HEK293 (cell line): Measurements from ENCODE around the gene YIPF4.

ENCODE experiments used
- CTCF ChIA-PET: fragments of 350-600 bp; formaldehyde crosslinking; extraction: SDS; loops from one replicate; lab custom pipeline; 2021; ENCODE audit warnings: antibody characterized with exemption; lab: Yijun Ruan, JAX
- POLR2A ChIA-PET: fragments of 300-600 bp; formaldehyde crosslinking; extraction: SDS; loops from one replicate; lab custom pipeline; 2020; ENCODE audit warnings: antibody characterized with exemption, inconsistent platforms; lab: Yijun Ruan, JAX
- H3K27ac ChIP-seq: fragments of 200-500 bp; sonication (Bioruptor generic); 2 replicates; pipeline ENCODE4 v1.5.1; 2014; ENCODE audit warnings: low read depth, low read length, control low read depth, inconsistent platforms; ENCODE audit errors: extremely low read depth
- H3K36me3 ChIP-seq, 2 experiments: fragments of 200-500 bp in 1 of 2; sonication (Bioruptor generic) in 1 of 2; 1 replicate in 1 of 2; 2 replicates in 1 of 2; pipeline ENCODE4 v1.5.1; 2014 to 2017; ENCODE audit warnings: inconsistent platforms in 2 of 2, low read length in 2 of 2; ENCODE audit not compliant: control insufficient read depth in 2 of 2, insufficient read depth in 1 of 2
- H3K4me1 ChIP-seq: fragments of 200-500 bp; sonication (Bioruptor generic); 2 replicates; pipeline ENCODE4 v1.5.1; 2014; ENCODE audit warnings: mild to moderate bottlenecking, low read length, inconsistent platforms; ENCODE audit not compliant: control insufficient read depth, insufficient read depth
- H3K4me3 ChIP-seq: 2 replicates; pipeline ENCODE4 v1.5.1; 2011; ENCODE audit warnings: low read depth, mild to moderate bottlenecking, control low read depth, low read length, moderate library complexity
- H3K9me3 ChIP-seq: fragments of 200-500 bp; sonication (Bioruptor generic); 2 replicates; pipeline ENCODE4 v1.5.1; 2014; ENCODE audit warnings: low read depth, low read length, inconsistent platforms; ENCODE audit not compliant: control insufficient read depth, insufficient read depth
- BCL11A ChIP-seq: fragments of 450-650 bp; formaldehyde crosslinking; IDR thresholded peaks from 2 replicates; pipeline ENCODE4 v1.5.1; 2016; ENCODE audit warnings: low read depth, missing biosample characterization, missing genetic modification characterization
- EGR2 ChIP-seq: fragments of 450-650 bp; formaldehyde crosslinking; IDR thresholded peaks from 2 replicates; pipeline ENCODE4 v1.5.1; 2016; ENCODE audit warnings: low read depth, missing biosample characterization, missing genetic modification characterization
- PRDM1 ChIP-seq: fragments of 450-650 bp; formaldehyde crosslinking; IDR thresholded peaks from 2 replicates; pipeline ENCODE4; 2016; ENCODE audit warnings: missing biosample characterization, missing genetic modification characterization
- PRDM6 ChIP-seq: fragments of 450-650 bp; formaldehyde crosslinking; IDR thresholded peaks from 2 replicates; pipeline ENCODE4 v1.5.1; 2017; ENCODE audit warnings: missing biosample characterization, missing genetic modification characterization
- TSHZ1 ChIP-seq: fragments of 450-650 bp; formaldehyde crosslinking; IDR thresholded peaks from 2 replicates; pipeline ENCODE4 v1.5.1; 2016; ENCODE audit warnings: missing biosample characterization, missing genetic modification characterization, borderline replicate concordance
- ZBTB1 ChIP-seq: fragments of 450-650 bp; formaldehyde crosslinking; IDR thresholded peaks from 2 replicates; pipeline ENCODE4 v1.5.1; 2016; ENCODE audit warnings: missing biosample characterization, missing genetic modification characterization
- ZBTB11 ChIP-seq: fragments of 450-650 bp; formaldehyde crosslinking; conservative IDR thresholded peaks from 2 replicates; pipeline ENCODE4 v1.5.1; 2016; ENCODE audit warnings: low read depth, missing biosample characterization, missing genetic modification characterization
- ZBTB20 ChIP-seq: fragments of 450-650 bp; formaldehyde crosslinking; IDR thresholded peaks from 2 replicates; pipeline ENCODE4 v1.5.1; 2016; ENCODE audit warnings: missing biosample characterization, missing genetic modification characterization
- ZBTB7A ChIP-seq: fragments of 450-650 bp; formaldehyde crosslinking; IDR thresholded peaks from 2 replicates; pipeline ENCODE4 v1.5.1; 2016; ENCODE audit warnings: low read depth, missing biosample characterization, missing genetic modification characterization
- ZNF112 ChIP-seq: fragments of 450-650 bp; formaldehyde crosslinking; IDR thresholded peaks from 2 replicates; pipeline ENCODE4 v1.5.0; 2017; ENCODE audit warnings: missing biosample characterization, missing genetic modification characterization
- ZNF155 ChIP-seq: fragments of 450-650 bp; formaldehyde crosslinking; IDR thresholded peaks from 2 replicates; pipeline ENCODE4 v1.5.1; 2016; ENCODE audit warnings: missing biosample characterization, missing genetic modification characterization
- ZNF169 ChIP-seq: fragments of 450-650 bp; formaldehyde crosslinking; IDR thresholded peaks from 2 replicates; pipeline ENCODE4 v1.5.1; 2016; ENCODE audit warnings: missing biosample characterization, missing genetic modification characterization
- ZNF174 ChIP-seq: fragments of 450-650 bp; formaldehyde crosslinking; IDR thresholded peaks from 2 replicates; pipeline ENCODE4 v1.5.0; 2017; ENCODE audit warnings: missing biosample characterization, mild to moderate bottlenecking, missing genetic modification characterization
- ZNF2 ChIP-seq: fragments of 450-650 bp; formaldehyde crosslinking; IDR thresholded peaks from 2 replicates; pipeline ENCODE4 v1.5.1; 2016; ENCODE audit warnings: missing biosample characterization, missing genetic modification characterization
- ZNF23 ChIP-seq: fragments of 450-650 bp; formaldehyde crosslinking; IDR thresholded peaks from 2 replicates; pipeline ENCODE4 v1.5.1; 2016; ENCODE audit warnings: missing biosample characterization, missing genetic modification characterization, borderline replicate concordance
- ZNF248 ChIP-seq: fragments of 450-650 bp; formaldehyde crosslinking; IDR thresholded peaks from 2 replicates; pipeline ENCODE4 v1.5.1; 2017; ENCODE audit warnings: missing biosample characterization, missing genetic modification characterization
- ZNF341 ChIP-seq: fragments of 450-650 bp; formaldehyde crosslinking; IDR thresholded peaks from 2 replicates; pipeline ENCODE4; 2016; ENCODE audit warnings: low read depth, missing biosample characterization, missing genetic modification characterization
- ZNF354C ChIP-seq: fragments of 450-650 bp; formaldehyde crosslinking; IDR thresholded peaks from 2 replicates; pipeline ENCODE4 v1.5.1; 2016; ENCODE audit warnings: missing biosample characterization, missing genetic modification characterization, low read depth, borderline replicate concordance
- ZNF366 ChIP-seq: fragments of 450-650 bp; formaldehyde crosslinking; conservative IDR thresholded peaks from 2 replicates; pipeline ENCODE4 v1.5.1; 2016; ENCODE audit warnings: missing biosample characterization, missing genetic modification characterization
- ZNF426 ChIP-seq: fragments of 450-650 bp; formaldehyde crosslinking; IDR thresholded peaks from 2 replicates; pipeline ENCODE4 v1.5.1; 2017; ENCODE audit warnings: missing biosample characterization, missing genetic modification characterization, mild to moderate bottlenecking, inconsistent platforms, moderate library complexity
- ZNF449 ChIP-seq: fragments of 450-650 bp; formaldehyde crosslinking; IDR thresholded peaks from 2 replicates; pipeline ENCODE4 v1.5.1; 2017; ENCODE audit warnings: missing biosample characterization, mild to moderate bottlenecking, missing genetic modification characterization, moderate library complexity
- ZNF514 ChIP-seq: fragments of 450-650 bp; formaldehyde crosslinking; IDR thresholded peaks from 2 replicates; pipeline ENCODE4 v1.5.1; 2016; ENCODE audit warnings: missing biosample characterization, missing genetic modification characterization
- ZNF549 ChIP-seq: fragments of 450-650 bp; IDR thresholded peaks from 2 replicates; pipeline ENCODE4 v1.5.1; 2018; ENCODE audit warnings: missing biosample characterization, missing genetic modification characterization, mild to moderate bottlenecking, inconsistent platforms, moderate library complexity
- ZNF621 ChIP-seq: fragments of 450-650 bp; formaldehyde crosslinking; IDR thresholded peaks from 2 replicates; pipeline ENCODE4 v1.5.1; 2017; ENCODE audit warnings: missing biosample characterization, missing genetic modification characterization
- ZNF707 ChIP-seq: fragments of 450-650 bp; formaldehyde crosslinking; IDR thresholded peaks from 2 replicates; pipeline ENCODE4 v1.5.1; 2016; ENCODE audit warnings: missing biosample characterization, missing genetic modification characterization
- ZNF768 ChIP-seq: fragments of 450-650 bp; formaldehyde crosslinking; IDR thresholded peaks from 2 replicates; pipeline ENCODE4 v1.5.1; 2018; ENCODE audit warnings: missing biosample characterization, mild to moderate bottlenecking, missing genetic modification characterization
- ZNF791 ChIP-seq: fragments of 450-650 bp; formaldehyde crosslinking; IDR thresholded peaks from 2 replicates; pipeline ENCODE4 v1.5.1; 2016; ENCODE audit warnings: missing biosample characterization, missing genetic modification characterization
- ZSCAN16 ChIP-seq: fragments of 450-650 bp; formaldehyde crosslinking; IDR thresholded peaks from 2 replicates; pipeline ENCODE4 v1.5.1; 2016; ENCODE audit warnings: missing biosample characterization, missing genetic modification characterization
- ZXDB ChIP-seq: fragments of 450-650 bp; formaldehyde crosslinking; IDR thresholded peaks from 2 replicates; pipeline ENCODE4 v1.5.1; 2016; ENCODE audit warnings: missing biosample characterization, missing genetic modification characterization

The YIPF4 gene

GRCh38 chr2:32357318-32358110 lies 79.8 kb downstream of the YIPF4 start:
- CTCF ChIA-PET = no interaction called here
- H3K27ac ChIP-seq = peak overlapping the region; percentile 96
- POLR2A ChIA-PET = interaction anchor here (1.0 kb wide), 1 partner anchor 26 kb away, joined by 3 read pairs; no protein-coding TSS in a partner anchor
- TF ChIP-seq TSHZ1 (tag by site-specific recombination) (no peak), ZNF248 (tag by site-specific recombination) (no peak), ZNF155 (no peak), ZBTB1 (tag by site-specific recombination) (no peak), PRDM1 (tag by site-specific recombination) (no peak), ZNF791 (tag by site-specific recombination) (no peak), EGR2 (tag by site-specific recombination) (no peak), ZNF23 (tag by site-specific recombination) (no peak), PRDM6 (tag by site-specific recombination) (no peak), ZBTB7A (no peak), ZBTB11 (tag by site-specific recombination) (peak; percentile 1; the same call in 1 of the 2 replicates), ZNF514 (tag by site-specific recombination) (no peak), ZNF549 (tag by site-specific recombination) (no peak), BCL11A (tag by site-specific recombination) (no peak), ZNF169 (tag by site-specific recombination) (no peak), ZNF426 (no peak), ZNF112 (no peak), ZNF174 (tag by site-specific recombination) (no peak), ZNF768 (no peak), ZNF707 (no peak), ZNF2 (tag by site-specific recombination) (0 out of 2 replicates have a peak, but pooled peaks have one; percentile 18), ZXDB (tag by site-specific recombination) (no peak; the same call in 1 of the 2 replicates), ZNF621 (tag by site-specific recombination) (no peak), ZNF354C (tag by site-specific recombination) (no peak), ZNF449 (no peak), ZNF341 (peak; percentile 34; the same call in 1 of the 2 replicates), ZSCAN16 (tag by site-specific recombination) (no peak), ZBTB20 (tag by site-specific recombination) (peak; percentile 34; the same call in 1 of the 2 replicates), ZNF366 (tag by site-specific recombination) (no peak)

More at GRCh38 chr2:32357318-32358110, 79.8 kb downstream of the YIPF4 start:
- Histone ChIP-seq H3K36me3 (peaks cover 6 to 13% of the 10 kb centered on the region in 2 experiments; a peak in 2 of 3 replicates), H3K9me3 (no peaks in the 10 kb centered on the region), H3K4me1 (peaks cover 9% of the 10 kb centered on the region), H3K4me3 (peak overlapping the region; percentile 93)
